Activated naive CD8-positive, alpha-beta T cell treated with anti-CD3 and anti-CD28 coated beads, Interleukin-2, amount 50 U/mL, for 16 hours (primary cell): ENCODE results near the gene C19orf85.
"Not testable (repeated sequence)": the region's sequence is repeated elsewhere in the genome, so short reads cannot be mapped to it uniquely, and the experiment has no call there.

Experiments used
- DNase-seq: peaks from one replicate; pipeline ENCODE4 v3.0.0-alpha.2; 2020; ENCODE audit warnings: low read depth, low spot score

The C19orf85 gene

DNA sequence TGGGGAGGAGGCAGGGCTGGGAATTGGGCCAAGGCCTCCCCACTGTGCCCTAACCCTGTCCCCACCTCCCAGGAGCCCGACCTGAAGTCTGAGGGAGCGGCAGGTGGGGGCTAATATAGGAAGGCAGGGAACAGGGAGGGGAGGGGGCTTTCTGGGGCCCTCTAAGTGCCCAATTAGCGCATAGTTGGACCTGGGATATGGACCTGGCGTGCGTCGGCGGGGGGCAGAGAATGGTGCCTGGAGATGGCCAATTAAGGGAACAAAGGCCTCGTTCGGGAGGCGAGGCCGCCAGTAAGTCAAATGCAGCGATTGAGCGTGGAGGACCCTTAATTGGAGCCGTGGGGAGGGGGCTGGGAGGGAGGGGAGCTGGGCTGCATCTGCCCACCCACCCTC is at the start of gene C19orf85:
Gene C19orf85, minus strand, starts transcription at position 90 of the 393 bp plus-strand sequence. CDS start 197 bp downstream, outside the sequence.
- no peak for DNase-seq

DNA sequence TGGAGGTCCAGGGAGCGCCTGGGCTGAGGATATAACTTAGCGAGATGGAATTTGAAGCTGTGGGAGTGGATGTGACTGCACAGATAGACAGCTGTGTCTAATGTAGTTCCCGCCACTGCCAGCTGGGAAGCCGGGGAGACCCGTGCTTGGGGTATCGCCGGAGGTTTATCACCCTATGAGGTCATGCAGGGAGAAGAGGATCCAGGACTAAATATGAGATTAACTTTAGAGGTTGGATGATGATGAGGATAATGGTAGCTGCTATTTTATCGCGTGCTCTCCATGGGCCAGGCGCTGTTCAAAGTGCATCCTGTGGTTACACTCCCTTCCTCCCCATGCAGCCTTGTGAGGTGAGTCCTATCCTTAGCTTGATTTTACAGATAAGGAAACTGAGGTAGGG is 43.6 kb upstream of the C19orf85 start:
- DNase-seq = no peak

DNA sequence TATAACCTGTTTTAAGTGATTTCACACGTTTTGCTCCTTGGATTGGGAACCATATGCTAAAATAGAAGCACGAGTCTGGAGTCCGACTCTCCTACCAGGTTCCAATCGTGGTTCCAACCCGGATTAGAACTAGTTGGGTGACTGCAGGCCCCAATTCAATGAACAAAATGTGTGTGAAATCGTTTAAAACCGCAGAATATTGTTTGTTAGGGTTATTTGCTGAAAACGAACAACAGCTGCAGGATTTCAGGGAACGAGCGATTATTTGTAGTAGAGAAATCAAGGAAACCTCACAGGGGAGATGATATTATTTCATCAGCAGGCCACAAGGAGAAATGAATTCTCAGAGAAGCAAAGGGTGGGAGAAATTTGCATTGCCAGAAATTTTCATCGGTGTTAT is 40.4 kb upstream of the C19orf85 start:
- no peak for DNase-seq

DNA sequence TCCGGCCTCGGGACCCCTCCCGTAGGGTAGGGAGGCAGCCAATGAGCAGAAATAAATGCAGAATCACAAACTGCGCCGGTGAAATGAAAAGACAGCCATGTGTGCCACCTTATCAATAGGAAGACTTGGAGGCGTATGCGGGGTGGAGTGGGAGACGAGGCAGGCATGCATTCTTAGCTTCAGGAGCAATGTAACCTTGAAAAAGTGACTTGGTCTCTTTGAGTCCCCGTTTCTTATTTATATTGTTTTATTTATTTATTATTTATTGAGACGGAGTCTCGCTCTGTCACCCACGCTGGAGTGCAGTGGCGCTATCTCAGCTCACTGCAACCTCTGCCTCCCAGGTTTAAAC is 39.7 kb upstream of the C19orf85 start:
- DNase-seq = no peak

DNA sequence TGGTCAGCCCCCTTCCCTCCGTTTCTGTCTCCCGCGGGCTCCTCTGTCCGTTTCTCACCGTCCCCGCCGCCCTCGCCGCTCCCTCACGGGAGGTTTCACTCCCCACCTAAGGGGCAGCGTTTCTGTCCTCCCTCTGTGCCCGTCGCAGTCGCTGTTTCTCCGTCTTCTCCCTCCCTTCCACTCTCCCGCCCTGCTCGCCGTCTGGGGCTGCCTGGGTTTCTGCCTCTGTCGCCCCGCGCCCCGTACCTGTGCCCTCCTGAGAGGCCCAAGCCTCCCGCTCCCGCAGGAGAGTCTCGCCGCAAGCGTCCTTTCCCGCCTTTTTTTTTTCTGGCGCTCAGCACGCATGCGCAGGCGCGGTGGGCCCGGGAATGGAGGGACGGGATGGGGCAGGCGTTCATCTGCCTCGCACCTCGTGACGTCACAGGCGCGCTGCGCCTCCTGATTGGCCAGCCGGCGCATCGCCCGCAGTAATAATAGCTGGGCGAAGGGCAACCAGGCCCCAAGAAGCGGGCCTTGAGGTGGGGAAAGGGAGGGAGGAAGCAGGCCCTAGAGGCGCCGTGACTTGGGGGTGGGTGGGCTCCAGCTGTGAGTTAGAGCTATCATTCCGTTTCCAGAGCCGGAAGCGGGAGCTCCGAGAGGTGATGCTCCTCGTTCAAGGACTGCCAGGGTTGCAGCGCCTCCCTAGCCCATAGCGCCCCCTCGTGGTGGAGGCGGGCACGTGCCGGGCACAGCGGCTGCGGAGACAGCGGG is 39.1 kb upstream of the C19orf85 start:
- DNase-seq = peak; percentile 86

- DNase-seq = no peak
Observed at GRCh38 chr19:55503157-55503501, 38.6 kb upstream of the C19orf85 start.

DNA sequence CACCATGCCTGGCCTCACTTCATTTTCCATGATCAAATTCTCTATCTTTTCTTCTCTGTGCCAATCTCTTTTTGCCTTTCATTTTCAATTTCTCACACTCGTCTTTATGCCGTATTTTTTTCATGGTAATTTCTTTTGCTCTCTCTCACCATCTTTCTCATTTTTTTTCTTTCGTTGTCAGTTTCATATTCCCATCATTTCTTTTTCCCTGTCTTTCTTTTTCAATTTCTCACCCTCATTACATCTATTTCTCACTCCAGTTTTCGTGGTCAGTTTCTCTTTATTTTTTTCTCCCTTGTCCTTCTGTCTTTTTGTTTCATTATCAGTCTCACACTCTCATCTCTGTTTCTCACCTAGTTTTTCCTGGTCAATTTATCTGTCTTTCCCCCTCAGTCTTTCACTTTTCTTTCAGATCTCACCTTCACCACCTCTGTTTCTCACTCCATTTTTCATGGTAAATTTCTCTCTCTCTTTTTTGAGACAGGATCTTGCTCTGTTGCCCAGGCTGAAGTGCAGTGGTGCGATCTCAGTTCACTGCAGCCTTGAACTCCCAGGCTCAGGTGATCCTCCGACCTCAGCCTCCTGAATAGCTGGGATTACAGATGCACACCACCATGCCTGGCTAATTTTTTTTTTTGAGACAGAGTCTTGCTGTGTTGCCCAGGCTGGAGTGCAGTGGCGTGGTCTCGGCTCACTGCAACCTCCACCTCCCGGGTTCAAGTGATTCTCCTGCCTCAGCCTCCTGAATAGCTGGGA is 37.8 kb upstream of the C19orf85 start:
- no peak for DNase-seq

GRCh38 chr19:55500368-55500952 is 35.9 kb upstream of the C19orf85 start:
- DNase-seq = no peak

DNA sequence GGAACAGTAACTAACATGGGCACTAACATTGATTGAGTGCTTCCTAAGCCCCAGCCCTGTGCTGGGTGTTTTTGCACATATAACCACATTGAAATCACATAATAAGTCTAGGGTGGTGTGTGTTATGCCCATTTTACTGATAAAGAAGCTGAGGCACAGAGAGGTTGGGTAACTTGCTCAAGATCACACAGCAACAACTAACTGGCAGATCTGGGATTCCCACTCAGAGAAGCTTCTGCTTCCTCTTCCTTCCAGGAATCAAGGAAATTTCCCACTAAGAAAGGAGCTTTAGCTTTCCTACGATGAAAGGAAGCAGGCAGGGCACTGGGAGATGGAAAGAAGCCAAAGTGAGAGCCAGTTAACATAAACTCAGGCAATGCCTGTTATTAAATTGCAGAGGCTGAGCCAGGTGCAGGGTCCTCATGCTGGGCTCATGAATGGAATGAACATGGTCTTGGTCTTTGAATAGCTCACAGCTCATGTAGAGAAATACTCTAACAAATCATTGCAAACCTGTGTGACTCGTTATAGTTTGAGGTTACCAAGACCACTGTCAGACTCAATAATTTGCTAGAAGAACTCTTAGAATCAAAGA is 33.8 kb upstream of the C19orf85 start:
- no peak for DNase-seq

- DNase-seq = no peak
Observed at GRCh38 chr19:55497763-55498162, 33.2 kb upstream of the C19orf85 start.

- DNase-seq = not testable (repeated sequence)
Observed at GRCh38 chr19:55496820-55497219, 32.3 kb upstream of the C19orf85 start.

GRCh38 chr19:55495646-55496349 is 31.2 kb upstream of the C19orf85 start:
- no peak for DNase-seq

DNA sequence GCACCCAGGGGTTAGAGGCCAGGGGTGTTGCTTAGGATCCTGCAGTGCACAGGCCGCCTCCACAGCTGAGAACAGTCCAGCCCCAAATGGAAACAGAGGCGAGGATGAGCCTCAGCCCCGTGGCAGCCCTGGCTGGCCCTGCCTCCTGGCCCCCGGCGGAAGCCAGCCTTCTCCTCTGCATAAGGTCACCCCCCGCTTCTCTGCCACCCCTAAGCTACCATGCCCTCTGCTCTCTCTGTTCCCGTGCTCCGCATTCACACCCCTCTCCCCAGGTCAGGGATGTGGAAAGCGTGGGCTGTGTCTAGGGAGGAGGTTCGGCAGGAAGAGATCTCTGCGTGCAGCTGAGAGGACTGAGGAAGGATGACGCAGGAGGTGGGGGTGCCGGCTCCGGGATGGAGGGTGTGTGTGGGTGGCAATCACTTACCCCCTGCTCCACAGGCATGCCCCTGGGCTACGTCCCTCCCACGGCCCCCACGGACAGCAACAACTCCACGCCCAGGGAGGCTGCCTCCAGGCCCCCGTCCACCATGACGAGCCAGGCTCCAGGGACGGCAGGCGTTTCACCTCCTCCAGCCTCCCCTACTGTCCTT is 29.7 kb upstream of the C19orf85 start:
- DNase-seq = no peak

- no peak for DNase-seq
Observed at GRCh38 chr19:55493645-55494171, 29.2 kb upstream of the C19orf85 start.

GRCh38 chr19:55493052-55493644 is 28.6 kb upstream of the C19orf85 start:
- DNase-seq = no peak

GRCh38 chr19:55492362-55492944 is 27.9 kb upstream of the C19orf85 start:
- DNase-seq = no peak

GRCh38 chr19:55491546-55492360 is 27.2 kb upstream of the C19orf85 start:
- DNase-seq = no peak

DNA sequence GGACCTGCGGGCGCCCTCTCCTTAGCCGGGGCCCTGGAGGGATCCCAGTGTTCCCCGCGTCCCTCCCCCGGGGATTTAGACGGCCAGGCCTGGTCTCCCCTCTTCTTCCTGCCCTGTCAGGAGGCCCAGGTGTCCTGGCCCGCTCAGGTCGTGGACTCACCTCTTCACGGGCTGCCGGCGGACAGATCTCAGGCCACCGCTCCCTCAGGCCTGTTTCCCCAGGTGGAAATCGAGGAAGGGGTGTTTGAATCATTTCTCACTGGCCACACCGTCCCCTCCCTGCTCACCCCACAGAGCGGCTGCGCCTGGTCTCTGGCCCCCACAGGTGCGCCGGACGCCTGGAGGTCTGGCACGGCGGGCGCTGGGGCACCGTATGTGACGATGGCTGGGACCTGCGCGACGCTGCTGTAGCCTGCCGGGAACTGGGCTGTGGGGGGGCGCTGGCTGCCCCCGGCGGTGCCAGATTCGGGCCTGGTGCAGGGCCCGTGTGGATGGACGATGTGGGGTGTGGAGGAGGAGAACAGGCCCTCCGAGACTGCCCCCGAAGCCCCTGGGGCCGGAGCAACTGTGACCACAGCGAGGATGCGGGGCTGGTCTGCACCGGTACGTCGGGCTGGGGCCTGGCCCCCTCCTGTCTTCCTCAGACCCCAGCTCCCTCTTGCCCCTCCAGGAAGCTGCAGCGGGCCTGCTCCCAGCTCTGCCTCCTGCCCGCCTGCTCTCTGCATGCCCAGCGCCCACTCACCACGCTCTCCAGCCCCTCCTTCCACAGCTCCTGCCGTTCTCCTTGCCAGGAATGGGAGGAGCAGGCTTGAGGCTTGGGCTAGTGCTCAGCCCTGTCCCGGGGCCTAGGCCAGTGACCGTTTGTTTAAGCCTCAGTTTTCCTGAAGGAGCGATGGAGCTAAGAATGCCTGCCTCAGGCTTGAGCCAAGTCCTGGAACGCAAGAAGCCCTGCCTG is 26.2 kb upstream of the C19orf85 start:
- DNase-seq = no peak
